Stimulated activated naive B cell treated with anti-CD40 and anti-IgM and Interleukin-4, amounts not matched to agents 10 μg/mL and 1 μg/mL and 100 μg/mL, for 72 hours (primary cell): ENCODE measurements around the gene MID2.
"Not testable (repeated sequence)": the region's sequence is repeated elsewhere in the genome, so short reads cannot be mapped to it uniquely, and the experiment has no call there.

ENCODE experiments used
- ATAC-seq, 2 donors: fragments of 150-1000 bp; cut with Tn5 transposase; replicated peaks; 2 replicates each; pipeline ENCODE4 v1.10.0; 2021; ENCODE audit warnings: moderate library complexity in 1 of 2
- DNase-seq: peaks from one replicate; pipeline ENCODE4 v3.0.0; 2021
- H3K27ac Mint-ChIP-seq: one replicate; pipeline ENCODE4 v1.8.0; 2022; ENCODE audit warnings: mild to moderate bottlenecking, mixed read lengths
- H3K27me3 Mint-ChIP-seq, 2 donors: one replicate each; pipeline ENCODE4 v1.8.0; 2022; ENCODE audit warnings: mixed read lengths in 2 of 2
- H3K36me3 Mint-ChIP-seq, 2 donors: one replicate each; pipeline ENCODE4 v1.8.0; 2022; ENCODE audit warnings: mixed read lengths in 2 of 2, mild to moderate bottlenecking in 1 of 2
- H3K4me1 Mint-ChIP-seq, 2 donors: one replicate each; pipeline ENCODE4 v1.8.0; 2022; ENCODE audit warnings: mixed read lengths in 2 of 2, mild to moderate bottlenecking in 1 of 2
- H3K4me3 Mint-ChIP-seq, 2 donors: one replicate each; pipeline ENCODE4 v1.8.0; 2022; ENCODE audit warnings: mild to moderate bottlenecking in 2 of 2, mixed read lengths in 2 of 2, moderate library complexity in 1 of 2
- H3K9me3 Mint-ChIP-seq, 2 donors: one replicate each; pipeline ENCODE4 v1.8.0; 2022; ENCODE audit warnings: mixed read lengths in 2 of 2, mild to moderate bottlenecking in 1 of 2

MID2 gene

DNA sequence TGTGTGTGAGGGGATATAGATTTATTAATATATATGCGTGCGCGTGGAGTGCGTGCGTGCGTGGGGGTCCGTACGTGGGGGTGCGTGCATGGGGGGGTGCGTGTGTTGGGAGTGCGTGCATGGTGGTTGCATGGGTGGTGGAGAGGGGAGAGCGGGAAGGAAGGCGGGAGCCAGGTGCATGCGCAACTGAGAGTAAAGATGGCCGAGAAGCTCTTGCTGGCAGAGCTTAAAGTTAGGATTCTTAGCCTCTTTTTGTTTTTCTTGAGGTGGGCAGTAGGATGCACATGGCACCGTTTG lies 110.7 kb downstream of the MID2 start:
- DNase-seq (no peak), ATAC-seq (no peak)
- Mint-ChIP-seq H3K4me3 (no peak overlapping the region), H3K27me3 (peaks cover 14 to 19% of the 10 kb centered on the region in 2 donors), H3K9me3 (peaks cover 3 to 5% of the 10 kb centered on the region in 2 donors), H3K36me3 (no peaks in the 10 kb centered on the region), H3K4me1 (peaks cover 0 to 2% of the 10 kb centered on the region in 2 donors), H3K27ac (no peak overlapping the region)

DNA sequence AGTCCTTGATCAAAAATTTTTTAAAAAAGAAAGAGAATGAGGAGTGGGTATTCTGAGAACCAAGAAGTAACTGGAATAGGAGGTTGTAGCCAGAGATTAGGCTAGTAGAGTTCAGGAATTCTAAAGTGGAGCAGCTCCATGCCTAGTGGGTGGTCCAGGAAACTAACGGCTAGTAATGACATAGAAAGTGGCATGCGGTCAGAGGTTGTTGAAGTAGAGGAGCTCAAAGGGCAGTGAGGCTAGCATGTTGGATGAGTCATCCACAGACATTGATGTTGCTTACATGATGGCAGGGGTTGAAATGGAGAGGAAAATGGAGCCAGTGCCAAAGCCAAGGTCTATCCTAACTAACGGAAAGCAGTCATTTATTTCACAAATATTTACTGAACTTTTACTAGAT lies 114.4 kb downstream of the MID2 start:
- no peak overlapping the region for H3K4me3 Mint-ChIP-seq
- no peak for DNase-seq
- H3K27ac Mint-ChIP-seq, result no peak overlapping the region
- H3K4me1 Mint-ChIP-seq, result peaks cover 0 to 2% of the 10 kb centered on the region in 2 donors
- ATAC-seq, result no peak
- peaks cover 5% of the 10 kb centered on the region in 2 donors for H3K9me3 Mint-ChIP-seq
- no peaks in the 10 kb centered on the region for H3K36me3 Mint-ChIP-seq
- H3K27me3 Mint-ChIP-seq, result peaks cover 16 to 18% of the 10 kb centered on the region in 2 donors

DNA sequence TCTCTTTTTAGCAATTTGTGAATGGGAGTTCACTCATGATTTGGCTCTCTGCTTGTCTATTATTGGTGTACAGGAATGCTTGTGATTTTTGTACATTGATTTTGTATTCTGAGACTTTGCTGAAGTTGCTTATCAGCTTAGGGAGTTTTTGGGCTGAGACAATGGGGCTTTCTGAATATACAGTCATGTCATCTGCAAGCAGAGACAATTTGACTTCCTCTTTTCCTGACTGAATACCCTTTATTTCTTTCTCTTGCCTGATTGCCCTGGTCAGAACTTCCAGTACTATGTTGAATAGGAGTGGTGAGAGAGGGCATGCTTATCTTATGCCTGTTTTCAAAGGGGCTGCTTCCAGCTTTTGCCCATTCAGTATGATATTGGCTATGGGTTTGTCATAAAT lies 129.7 kb downstream of the MID2 start:
- not testable (repeated sequence) for DNase-seq, ATAC-seq, H3K36me3 Mint-ChIP-seq, H3K4me1 Mint-ChIP-seq, H3K27me3 Mint-ChIP-seq, H3K27ac Mint-ChIP-seq, H3K4me3 Mint-ChIP-seq, H3K9me3 Mint-ChIP-seq

DNA sequence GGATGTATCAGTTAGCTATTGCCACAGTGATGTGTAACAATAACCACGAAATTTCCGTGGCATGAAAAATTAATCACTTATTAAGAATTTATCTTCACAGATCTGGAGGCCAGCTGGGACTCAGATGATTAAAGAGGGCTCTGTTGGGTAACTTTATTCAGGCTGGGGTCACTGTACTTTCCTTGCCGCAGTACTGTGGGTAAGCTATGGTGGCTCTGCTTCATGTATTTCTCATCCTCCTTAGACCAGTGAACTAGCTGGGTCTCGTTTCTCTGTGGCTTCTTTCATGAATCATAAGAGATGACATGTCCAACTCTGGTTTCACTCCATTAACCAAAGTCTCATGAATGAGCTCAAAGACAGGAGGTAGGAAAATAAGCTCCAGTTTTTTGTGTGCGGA lies 143.0 kb downstream of the MID2 start:
- Mint-ChIP-seq H3K27ac (no peak overlapping the region), H3K9me3 (peaks cover 0 to 2% of the 10 kb centered on the region in 2 donors), H3K4me3 (no peak overlapping the region), H3K36me3 (no peaks in the 10 kb centered on the region), H3K27me3 (no peaks in the 10 kb centered on the region), H3K4me1 (no peaks in the 10 kb centered on the region)
- no peak for ATAC-seq
- no peak for DNase-seq

DNA sequence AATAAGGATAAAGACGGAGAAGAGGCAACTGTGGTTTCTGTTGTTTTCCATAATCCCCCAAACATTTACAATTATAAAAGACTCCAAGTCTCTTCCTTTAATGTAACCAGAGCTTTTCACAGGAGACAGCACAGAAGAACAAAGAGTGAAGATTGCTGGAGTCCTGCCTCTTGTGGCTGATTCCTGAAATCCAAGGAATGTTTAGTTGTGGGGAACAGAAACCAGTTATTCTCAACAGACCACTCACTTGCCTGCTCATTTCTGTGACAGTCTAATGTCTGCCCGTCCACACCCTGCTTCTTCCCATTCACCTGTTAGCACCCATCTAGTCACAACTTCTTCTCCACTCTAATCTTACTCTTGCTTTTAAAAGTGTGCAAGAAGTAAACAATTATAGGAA lies 144.4 kb downstream of the MID2 start:
- Mint-ChIP-seq H3K4me3 (no peak overlapping the region), H3K27me3 (peaks cover 0 to 4% of the 10 kb centered on the region in 2 donors), H3K4me1 (no peaks in the 10 kb centered on the region), H3K27ac (no peak overlapping the region), H3K36me3 (no peaks in the 10 kb centered on the region), H3K9me3 (no peaks in the 10 kb centered on the region)
- DNase-seq, result no peak
- no peak for ATAC-seq

DNA sequence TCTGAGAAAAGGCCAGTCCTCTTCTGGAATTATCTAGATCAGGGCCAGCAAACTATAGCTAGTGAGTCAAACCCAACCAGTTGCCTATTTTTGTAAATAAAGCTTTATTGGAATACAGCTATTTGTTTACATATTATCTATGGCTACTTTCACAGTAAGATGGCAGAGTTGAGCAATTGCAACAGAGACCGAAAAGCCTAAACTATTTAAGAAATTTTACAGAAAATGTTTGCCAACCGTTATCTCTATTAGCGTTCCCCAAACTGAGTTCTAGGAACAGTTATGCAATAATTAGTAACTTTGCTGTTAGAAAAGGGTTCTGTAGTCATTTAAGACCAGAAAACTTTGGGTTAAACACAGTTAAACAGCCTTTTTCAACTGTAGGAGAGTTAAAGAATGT lies 146.0 kb downstream of the MID2 start:
- Mint-ChIP-seq H3K27me3 (peaks cover 0 to 4% of the 10 kb centered on the region in 2 donors), H3K4me1 (no peaks in the 10 kb centered on the region), H3K4me3 (no peak overlapping the region), H3K36me3 (no peaks in the 10 kb centered on the region), H3K9me3 (no peaks in the 10 kb centered on the region), H3K27ac (no peak overlapping the region)
- ATAC-seq, result no peak
- no peak for DNase-seq
